Limb (tissue), 2 donors: ENCODE data around the gene PAMR1.

ENCODE experiments used
- DNase-seq, 2 donors: peaks; one replicate each; pipeline ENCODE4 v3.0.0-alpha.2; 2016; ENCODE audit errors: extremely low spot score in 2 of 2

The PAMR1 gene

DNA sequence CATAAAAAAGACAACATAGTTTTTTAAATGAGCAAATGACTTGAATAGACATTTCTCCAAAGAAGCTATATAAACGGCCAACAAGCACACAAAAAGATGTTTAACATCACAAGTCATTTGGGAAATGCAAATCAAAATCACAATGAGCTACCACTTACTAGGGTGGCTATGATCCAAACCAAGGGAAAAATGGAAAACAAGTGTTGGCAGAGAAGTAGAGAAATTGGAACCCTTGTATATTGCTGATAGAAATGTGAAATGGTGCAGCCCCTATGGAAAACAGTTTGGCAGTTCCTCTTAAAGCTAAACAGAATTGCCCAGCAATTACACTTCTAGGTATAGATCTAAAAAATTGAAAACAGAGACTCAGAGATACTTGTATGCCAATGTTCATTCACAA, 29.0 kb downstream of the PAMR1 start:
- no peak for DNase-seq

DNA sequence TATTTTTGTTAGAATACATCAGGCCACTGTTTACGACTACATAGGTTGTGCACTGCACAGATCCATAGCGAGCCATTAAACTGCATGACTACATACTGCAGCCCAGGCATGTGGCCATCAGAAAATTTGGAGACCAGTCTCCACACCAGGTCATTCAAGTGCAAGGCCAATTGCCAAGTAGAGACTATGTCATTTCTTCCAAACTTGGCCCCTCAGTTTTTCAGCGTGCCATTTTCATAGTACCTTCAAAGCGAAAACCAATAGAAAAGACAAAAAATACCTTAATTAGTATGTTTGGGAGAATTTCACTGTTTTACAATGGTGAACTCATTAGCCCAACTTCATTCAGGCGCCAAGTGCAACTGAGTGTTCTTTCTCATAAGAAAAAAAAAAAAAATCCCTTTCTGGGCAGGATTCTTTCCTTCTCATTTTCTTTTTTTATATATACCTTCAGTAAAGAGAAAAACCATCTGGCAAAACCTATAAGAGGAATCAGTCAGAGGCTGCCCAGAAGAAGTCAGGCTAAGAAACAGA, 30.4 kb downstream of the PAMR1 start:
- no peak for DNase-seq

DNA sequence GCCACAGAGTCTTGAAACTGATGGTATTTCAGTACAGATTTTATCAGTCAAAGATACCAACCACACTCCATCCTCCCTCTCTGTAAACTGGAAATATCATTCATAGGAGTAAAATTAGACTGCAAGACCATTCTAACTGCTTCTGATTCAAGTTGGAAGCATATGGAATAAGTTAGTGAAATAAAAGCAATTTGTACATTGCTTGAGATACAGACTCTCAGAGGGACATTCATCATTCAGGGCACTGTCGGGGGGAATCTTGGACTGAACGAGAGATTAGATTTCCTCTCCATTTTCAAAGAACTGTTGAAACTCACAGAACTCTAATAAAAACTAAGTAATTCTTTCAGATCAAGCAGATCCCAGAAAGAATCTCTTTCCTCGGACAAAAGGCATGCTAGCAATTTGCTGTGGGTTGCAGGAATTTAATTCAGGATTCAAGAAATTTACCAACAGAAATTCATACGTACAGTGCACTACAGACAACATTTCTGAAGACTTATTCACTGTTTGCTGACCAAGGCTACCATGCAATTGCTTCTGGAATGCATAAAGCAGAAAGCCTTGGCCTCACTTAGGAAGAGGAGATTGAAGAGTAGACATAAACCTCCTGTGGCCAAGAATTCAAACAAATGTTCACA, 34.1 kb downstream of the PAMR1 start:
- peak in 1 of 2 donors; percentile 35 for DNase-seq

DNA sequence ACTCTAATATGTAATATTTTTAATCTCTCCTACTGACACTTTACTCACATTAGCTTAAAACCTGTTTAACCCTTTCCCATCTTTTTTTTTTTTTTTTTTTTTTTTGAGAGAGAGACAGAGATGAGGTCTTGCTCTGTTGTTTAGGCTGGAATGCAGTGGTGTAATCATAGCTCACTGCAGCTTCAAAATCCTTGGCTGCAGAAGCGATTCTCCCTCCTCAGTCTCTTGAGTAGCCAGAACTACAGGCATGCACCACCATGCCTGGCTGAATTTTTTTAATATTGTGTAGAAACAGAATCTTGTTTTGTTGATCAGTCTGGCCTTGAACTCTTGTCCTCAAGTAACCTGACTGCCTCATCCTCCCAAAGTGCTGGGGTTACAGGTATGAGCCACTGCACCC, 37.3 kb downstream of the PAMR1 start:
- no peak for DNase-seq

DNA sequence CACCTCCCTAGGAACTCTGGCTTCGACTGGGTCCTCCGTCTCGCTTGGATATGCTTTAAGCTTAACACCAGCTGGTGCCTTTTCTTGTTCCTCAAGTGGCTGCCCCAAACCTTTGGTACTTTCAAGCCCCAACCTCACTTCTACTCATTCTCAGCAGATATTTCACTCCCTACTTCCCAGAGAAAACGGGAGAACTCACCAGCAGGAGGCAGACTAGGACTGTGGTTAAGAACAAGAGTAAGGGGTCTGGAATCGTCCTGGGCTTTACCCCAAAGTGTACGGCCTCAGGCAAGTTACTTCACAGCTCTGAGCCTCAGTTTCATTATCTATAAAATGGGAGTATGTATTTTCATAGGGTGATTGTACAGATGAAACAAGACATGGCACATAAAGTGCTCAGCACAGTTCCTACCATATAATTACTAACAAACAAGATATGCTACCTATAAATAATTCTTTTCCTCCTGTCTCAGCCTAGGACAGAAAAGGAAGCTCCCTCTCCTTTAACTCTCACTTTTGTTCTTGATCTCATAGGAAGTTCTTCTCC, 37.8 kb downstream of the PAMR1 start:
- DNase-seq, result peak in 1 of 2 donors; percentile 61

DNA sequence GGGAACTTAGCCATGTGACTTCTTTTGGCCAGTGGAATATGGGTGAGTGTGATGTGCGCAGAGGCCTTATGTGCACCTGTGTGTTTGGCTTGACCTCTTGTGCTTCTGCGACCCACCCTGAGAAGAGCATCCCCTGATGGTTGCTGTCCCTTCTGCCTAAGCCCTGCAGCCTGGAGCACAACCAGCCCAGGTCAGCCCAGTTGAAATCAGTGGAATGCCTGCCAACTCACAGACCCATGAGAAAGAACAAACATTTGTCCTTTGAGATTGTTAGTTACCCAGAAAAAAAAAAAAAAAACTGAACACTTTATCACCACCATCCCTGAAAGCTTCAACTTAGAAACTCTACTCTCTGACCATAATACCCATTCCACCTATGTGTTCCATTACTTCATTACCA, 38.5 kb downstream of the PAMR1 start:
- no peak for DNase-seq

GRCh38 chr11:35486446-35486845, 39.0 kb downstream of the PAMR1 start:
- DNase-seq, result no peak

DNA sequence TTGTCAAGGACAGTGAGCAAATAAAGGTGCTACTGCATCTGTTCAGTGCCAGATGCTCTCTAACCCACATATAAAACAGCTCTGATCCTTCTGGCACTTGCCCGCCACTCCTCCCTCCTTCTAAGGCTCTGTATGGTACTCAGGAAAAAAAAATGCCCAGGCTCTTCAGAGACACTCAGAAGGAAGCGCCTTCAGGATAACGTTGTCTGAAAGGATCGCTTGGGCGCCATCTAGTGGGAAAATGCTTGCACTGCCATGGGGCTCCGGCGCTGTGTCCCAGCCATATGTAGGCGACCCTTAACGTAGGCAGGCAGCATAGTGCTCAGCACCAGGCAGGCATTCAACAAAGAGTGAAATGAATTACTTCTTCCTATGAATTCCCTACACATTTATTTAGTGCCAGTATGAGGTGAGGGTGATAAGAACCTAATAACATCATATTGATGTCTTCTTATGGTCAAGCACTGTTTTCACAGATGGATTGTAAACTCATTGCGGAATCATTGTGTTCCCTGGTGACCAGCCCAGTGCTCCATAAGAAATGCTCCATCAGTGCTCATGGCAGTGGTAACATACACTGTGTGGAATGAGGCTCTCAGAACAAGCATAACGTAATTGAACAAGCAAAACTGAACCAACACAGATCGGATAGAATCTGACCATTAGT, 39.6 kb downstream of the PAMR1 start:
- peak; percentile 85 to 89 for DNase-seq

DNA sequence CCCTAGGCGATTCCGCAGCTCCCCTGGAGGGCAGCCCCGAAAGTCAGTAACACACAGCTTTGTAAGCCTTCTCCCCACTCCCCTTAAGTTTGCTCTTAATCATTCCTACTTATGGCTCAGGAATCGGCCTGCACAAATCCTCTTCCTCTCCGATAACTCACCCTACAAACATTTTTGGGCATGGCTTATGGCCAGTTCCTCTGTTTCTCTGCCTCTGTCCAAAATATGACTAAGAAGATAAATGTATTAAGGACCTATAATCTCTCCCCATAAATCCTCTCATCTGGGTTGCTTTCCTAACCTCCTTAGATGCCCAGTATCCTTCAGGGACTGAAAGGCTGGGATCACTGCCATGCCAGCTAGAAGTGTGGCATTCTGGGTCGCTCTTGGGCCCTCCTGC, 41.0 kb downstream of the PAMR1 start:
- no peak for DNase-seq

GRCh38 chr11:35483131-35483820, 42.1 kb downstream of the PAMR1 start:
- no peak for DNase-seq

DNA sequence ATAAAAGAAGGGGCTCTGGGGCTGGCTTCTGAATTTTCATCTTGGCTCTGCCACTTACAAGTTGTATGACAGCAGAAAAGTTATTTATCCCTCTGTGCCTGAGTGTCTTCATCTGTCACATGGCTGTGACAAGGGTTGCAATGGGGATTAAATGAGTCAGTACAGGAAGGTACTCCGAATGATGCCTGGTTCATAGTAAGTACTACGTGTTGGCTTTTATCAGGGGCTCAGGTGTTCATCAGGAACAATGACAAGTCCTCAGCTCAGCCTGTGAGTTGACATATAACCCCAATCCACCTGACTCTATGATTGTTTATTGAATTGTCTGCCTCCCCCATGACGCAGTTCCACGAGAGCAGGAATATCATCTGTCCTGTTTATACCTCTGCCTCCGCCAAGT, 45.7 kb downstream of the PAMR1 start:
- DNase-seq, result no peak

- peak; percentile 29 to 52 for DNase-seq
Measured at GRCh38 chr11:35478471-35479091, 46.8 kb downstream of the PAMR1 start.

- DNase-seq, result peak in 1 of 2 donors; percentile 36
Measured at GRCh38 chr11:35477901-35478300, 47.5 kb downstream of the PAMR1 start.

- DNase-seq, result no peak
Measured at GRCh38 chr11:35474688-35475087, 50.7 kb downstream of the PAMR1 start.

DNA sequence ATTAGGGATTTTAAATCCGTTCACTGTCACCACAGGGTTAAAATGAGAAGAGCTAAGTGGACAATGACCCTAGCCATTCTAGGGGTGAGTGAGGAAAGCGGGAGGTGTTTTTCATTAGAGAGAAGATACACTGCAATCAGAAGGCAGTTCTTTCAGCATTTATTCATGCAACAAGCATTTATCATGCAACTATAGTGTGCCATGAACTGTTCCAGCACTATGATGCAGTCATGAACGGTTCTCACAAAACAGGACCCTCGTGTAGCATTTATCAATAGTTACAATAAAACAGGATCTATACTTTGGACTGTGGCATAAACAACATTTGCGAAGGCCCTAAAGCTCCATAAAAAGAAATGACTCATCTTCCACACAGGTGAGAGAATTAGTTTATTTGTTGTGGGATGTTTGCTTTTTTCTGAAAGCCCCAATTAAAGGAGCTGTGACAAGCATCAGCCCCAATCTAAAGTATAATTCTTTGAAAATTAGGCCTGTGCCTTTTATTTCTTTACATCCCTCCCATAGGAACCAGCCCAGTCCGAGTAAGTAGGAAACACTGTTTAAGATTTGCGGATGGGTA, 51.5 kb downstream of the PAMR1 start:
- no peak for DNase-seq

DNA sequence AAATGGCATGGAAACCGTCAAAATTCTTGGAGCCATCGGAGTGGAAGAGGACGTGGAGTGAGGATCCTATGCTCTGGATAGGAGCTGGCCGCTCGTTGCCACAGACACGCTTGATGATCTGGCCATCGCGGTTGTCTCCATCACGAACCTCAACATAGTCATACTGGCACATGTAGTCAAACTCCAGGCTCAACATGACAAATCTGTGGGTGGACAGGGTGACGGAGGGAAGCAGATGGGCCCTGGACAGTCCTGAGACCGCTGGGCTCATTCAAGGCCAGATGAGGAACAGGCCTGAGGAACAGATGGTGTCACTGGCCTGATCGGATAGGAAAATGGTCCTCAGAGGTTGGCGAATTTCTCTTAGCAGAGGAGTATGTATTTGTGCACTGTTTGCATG, 54.8 kb downstream of the PAMR1 start:
- DNase-seq, result no peak

DNA sequence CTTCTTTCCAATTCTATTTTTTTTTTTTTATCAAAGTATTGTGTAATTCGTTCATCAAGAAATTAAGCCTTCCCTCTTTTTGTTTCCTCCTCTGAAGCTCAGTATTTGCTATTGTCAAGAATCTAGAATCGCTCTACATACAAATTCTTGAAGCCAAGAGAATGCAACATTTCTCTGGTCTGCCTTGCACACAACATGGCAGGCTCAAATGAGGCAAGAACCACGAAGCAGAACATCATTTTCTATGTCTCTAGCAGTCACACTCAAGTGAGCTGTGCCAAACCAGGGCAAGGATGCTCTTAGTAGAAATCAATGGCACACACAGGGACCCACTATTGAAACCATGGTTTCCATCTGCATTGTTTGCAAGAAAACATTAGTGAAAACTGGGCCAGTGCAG, 59.4 kb downstream of the PAMR1 start:
- no peak for DNase-seq

- no peak for DNase-seq
Measured at GRCh38 chr11:35464308-35464707, 61.1 kb downstream of the PAMR1 start.

DNA sequence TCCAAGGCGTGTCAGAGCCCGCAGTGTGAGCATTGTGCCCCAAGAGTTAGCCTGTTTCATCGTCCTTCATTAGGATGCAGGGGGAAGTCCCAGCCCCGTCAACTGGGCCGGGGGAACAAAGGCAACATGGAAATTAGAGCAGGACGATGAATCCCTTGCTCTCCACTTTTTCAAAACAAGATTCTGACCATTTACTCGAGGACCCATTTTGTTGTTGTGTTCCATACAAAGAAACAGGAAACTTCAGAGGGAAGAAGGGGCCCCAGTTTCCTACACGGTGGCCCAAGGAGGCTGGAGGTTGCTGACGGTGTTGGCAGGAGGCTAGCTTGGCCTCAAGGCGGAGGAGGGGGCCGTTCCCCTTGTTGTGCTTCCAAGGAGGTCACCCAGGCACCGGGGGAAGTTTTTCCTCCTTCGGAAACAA, 62.1 kb downstream of the PAMR1 start:
- DNase-seq, result no peak

DNA sequence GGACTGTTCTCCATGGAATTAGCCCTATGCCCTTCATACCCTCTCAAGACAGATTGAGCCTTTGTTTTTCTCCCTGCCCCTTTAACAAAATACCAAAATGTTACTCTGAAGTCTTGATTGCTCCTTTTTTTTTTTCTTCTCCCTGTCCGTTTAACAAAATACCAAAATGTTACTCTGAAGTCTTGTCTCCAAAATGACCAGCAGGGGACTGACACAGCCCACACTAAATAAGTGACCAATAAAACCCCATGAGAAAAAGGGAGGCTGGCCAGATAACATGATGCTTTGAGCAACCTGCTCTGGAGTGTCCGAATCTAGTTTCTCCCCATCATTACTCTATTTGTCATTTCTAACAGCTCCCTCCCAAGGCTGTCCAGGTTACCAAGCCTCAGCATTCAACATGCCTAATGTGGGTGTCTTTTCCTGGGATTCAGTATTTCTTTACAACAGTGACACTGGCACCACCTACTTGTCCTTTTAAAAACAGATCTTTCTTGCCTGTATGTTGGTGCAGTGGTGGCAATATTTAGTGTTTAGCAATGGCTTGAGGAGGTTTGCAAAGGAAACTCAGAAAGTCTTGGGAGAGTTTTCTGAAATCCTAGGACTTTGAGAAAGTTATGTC, 63.4 kb downstream of the PAMR1 start:
- no peak for DNase-seq

DNA sequence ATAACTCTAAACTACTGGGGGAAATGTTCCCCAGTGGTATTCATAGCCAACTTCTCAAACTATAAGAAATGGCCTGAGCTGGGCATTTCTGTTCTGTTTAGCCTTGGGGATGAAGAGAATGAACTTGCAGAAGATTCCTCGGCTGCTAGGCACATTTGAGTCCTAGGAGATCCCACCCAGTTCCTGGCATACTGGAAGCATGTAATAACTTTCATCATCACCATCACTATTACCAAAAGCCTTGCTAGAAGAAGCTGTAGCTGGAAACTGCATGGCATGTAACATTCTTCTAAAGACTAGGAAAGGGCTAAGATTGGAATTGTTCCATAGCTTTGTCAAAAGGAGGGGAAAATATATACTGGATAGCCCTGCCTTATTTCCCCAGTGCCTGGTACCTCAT, 65.9 kb downstream of the PAMR1 start:
- no peak for DNase-seq
